Activated T-cell treated with anti-CD3 and anti-CD28 coated beads, Interleukin-2, amount 50 U/mL, for 1 hour (primary cell): Measurements from ENCODE around the gene DAP.

Source experiments
- DNase-seq: peaks from one replicate; pipeline ENCODE4 v3.0.0-alpha.2; 2020

The DAP gene

DNA sequence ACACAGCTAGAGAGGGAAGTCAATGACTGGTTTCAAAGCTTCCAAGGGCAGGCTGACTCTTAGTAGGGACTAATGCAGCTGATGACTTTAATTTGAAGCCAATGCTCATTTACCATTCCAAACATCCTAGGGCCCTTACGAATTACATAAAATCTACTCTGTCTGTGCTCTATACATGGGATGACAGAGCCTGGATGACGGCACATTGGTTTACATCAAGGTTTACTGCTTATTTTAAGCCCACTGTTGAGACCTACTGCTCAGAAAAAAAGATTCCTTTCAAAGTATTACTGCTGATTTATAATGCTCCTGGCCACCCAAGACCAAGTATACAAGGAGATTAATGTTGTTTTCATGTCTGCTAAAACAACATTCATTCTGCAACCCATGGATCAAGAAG, 74.1 kb downstream of the DAP start:
- no peak for DNase-seq

DNA sequence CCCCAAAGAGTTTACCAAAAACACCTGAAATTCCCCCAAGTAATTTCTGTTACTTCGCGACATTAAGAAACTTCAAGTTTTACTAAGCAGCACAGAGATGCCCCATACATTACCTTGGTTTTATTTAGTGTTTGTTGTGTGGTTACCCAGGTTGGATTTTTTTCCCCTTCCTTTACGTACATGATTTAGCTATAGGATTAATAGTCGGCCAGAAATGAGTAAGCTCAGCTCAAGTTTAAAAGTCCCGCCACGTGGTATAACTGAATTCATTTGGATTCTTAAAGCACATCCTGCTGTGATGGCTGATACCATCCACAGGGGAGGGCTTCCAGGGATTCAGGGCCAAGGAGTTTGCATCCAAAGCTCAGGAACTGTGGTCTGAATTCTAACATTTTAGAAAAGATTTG, 75.9 kb downstream of the DAP start:
- DNase-seq: no peak

DNA sequence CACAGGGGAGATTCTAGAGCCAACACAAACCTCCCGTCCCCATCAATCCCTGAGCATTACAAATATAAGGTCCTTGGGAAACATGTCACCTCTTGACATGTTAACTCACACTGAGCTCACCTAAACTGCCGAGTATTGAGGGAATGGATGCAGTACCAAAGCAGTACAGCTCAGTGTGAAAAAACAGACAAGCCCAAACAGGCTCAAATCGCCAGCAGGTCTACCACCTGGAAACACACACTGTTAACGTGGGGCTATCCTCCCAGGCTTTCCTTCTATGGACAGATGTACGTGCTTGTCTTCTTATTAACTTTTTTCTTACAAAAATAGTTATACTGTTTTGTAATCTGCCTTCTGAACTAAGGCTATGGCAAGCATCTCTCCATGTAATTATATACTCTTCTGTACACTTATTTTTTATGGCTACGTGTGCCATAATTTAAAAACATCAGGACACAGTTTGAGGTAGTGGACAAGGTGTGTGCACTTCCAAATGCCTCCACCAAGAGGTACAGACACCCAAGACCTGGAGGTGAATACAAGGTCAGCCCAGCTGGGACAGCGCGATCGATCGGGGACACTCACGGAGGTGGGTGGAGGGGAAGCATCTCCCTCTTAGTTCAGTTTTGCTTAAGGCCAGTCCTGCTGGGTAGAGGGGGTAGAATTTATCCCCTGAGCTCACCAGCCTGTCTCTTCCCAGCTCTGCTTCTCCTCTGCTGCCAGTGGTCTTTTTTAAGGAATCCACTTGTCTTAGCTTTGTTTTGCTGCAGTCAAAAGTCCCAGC, 76.5 kb downstream of the DAP start:
- DNase-seq: no peak

GRCh38 chr5:10682801-10683525, 78.1 kb downstream of the DAP start:
- no peak for DNase-seq

- DNase-seq: no peak
Measured at GRCh38 chr5:10681731-10682679, 79.0 kb downstream of the DAP start.

DNA sequence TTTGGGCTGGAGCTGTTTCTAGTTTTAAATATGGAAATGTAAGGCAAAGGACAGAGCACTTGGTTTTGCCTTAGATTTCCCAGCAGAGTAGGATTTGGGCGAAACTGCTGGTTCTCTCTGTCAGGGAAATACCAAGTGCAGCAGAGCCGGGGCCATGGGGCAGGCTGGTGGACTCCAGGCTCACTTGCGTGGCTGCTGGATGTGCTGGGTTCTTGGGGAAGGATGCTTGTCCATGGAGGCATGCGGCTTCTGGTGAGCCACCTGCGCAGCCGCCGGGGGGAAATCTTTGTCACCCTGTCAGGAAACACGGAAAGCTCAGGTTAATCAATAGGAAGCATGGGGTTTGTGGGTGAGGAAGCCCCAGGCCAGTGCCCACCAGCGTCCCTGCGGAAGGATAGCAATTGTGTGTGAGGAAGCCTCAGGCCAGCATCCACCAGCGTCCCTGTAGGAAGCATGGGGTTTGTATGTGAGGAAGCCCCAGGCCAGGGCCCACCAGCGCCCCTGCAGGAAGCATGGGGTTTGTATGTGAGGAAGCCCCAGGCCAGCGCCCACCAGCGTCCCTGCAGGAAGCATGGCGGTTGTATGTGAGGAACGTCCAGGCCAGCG, 80.1 kb downstream of the DAP start:
- no peak for DNase-seq

GRCh38 chr5:10679336-10679988, 81.6 kb downstream of the DAP start:
- no peak for DNase-seq

GRCh38 chr5:10678244-10678643, 82.8 kb downstream of the DAP start:
- no peak for DNase-seq

DNA sequence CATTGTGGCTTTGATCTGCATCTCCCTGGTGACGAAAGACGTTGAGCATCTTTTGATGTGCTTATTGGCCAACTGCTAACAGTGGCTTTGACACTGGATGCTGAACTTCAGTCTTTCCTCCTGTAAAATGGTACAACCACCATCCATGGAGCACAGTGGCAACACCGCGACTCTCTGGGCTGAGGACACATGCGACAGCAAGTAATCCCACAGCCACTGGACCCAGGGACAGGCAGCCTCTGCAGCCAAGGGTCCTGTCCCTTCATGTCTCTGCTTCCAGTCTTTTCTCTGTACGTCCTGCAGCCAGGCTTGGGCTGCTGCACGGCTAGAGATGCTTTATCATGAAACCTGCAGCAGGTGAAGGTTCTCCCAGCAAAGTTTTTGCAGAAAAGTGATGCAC, 83.5 kb downstream of the DAP start:
- DNase-seq: no peak

DNA sequence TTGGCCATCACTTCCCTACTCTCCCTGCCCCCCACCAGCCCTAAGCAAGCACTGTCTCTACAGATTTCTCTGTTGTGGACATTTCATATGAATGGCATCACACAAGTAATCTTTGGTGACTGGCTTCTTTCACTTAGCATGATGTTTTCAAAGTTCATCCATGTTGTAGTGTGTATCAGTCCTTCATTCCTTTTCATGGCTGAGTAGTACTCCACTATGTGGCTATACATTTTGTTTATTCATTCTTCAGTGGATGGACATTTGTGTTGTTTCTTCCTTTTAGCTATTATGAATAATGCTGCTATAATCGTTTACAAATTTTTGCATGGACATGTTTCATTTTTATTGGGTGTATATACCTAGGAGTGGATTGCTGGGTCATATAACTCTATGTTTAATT, 84.1 kb downstream of the DAP start:
- DNase-seq: no peak

GRCh38 chr5:10676224-10676623, 84.8 kb downstream of the DAP start:
- DNase-seq: no peak

GRCh38 chr5:10675177-10675700, 85.8 kb downstream of the DAP start:
- DNase-seq: no peak

- no peak for DNase-seq
Measured at GRCh38 chr5:10674582-10674981, 86.5 kb downstream of the DAP start.

GRCh38 chr5:10674096-10674495, 86.9 kb downstream of the DAP start:
- no peak for DNase-seq

- DNase-seq: no peak
Measured at GRCh38 chr5:10673407-10673806, 87.6 kb downstream of the DAP start.

DNA sequence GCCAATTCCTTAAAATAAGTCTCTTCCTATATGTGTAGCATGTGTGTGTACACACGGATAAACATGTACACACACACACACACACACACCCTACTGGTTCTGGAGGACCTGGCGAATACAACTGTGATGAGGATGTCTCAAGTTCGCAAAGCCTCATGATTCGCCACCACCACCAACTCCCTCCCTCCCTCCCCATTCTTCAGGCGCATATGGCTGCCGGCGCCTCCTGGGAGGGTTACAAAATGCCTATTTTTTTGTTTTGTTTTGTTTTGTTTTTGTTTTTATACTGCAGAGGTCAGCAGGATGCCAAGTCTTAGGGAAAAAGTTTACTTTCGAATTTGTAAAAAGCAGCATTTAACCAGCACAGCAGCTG, 88.0 kb downstream of the DAP start:
- DNase-seq: no peak

- DNase-seq: no peak
Measured at GRCh38 chr5:10672146-10673016, 88.7 kb downstream of the DAP start.

- DNase-seq: no peak
Measured at GRCh38 chr5:10671041-10672008, 89.7 kb downstream of the DAP start.

DNA sequence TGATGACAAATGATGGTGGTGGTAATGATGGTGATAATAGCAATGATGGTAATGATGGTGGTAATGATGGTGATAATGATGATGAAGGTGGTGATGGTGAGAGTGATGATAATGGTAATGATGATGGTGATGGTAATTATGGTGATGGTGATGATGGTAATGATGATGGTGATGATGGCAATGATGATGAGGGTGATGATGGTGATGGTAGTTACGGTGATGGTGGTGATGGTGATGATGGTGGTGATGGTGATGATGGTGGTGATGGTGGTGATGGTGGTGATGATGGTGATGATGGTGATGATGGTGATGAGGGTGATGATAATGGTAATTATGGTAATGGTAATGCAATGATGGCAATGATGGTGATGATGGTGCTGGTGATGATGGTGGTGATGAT, 91.1 kb downstream of the DAP start:
- no peak for DNase-seq

GRCh38 chr5:10668697-10669096, 92.3 kb downstream of the DAP start:
- no peak for DNase-seq
